ENCODE results near the gene XIRP2. TPM values are rescaled to one million over a fixed set of nuclear protein-coding genes. Genes with fewer than 3 reads are reported as not detected.

XIRP2 gene
- total and polyA plus RNA-seq, 2 of the 8 experiments (the other 6 are each of a cell fraction or from before 2014, with no cell fraction given), result 0.11 TPM; not detected in 1

DNA sequence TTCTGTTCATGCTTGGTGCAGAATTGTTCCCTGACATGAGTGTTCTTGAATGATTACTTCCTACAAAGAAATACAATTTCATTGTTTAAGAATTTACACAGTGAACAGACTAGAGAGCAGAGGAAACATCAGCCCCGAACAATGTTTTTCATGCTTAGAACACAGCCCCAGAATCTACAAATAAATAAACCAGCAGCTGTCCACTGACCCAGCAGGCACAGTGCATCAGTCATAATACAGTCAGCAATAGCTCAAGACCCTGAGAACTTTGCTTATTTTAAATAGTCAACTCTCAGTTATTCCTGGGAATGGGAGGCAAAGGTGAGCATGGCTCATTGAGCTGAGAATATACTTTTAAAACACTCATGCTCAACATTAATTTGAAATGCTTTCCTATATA, 38.4 kb downstream of the XIRP2 start:
- no peaks in the 10 kb centered on the region for H3K23me2 ChIP-seq (ENCODE audit: low read depth, low read length)
- 89% methylated on average over 1 of the region's 1 CpG; no CpG with 5 or more reads in 1 of the 2 experiments for WGBS, 2 experiments (ENCODE audit: extremely low coverage in 1 of 2, insufficient coverage in 1 of 2, insufficient read length in 1 of 2, insufficient replicate concordance in 2 of 2, low coverage in 1 of 2, low lambda C conversion rate in 2 of 2, missing lambda C conversion rate in 1 of 2)
- no peak for TF ChIP-seq GABPA (IDR thresholded peaks at IDR 0.05; ENCODE audit: borderline replicate concordance, insufficient read depth, low read length)
- TF ChIP-seq JUND (IDR thresholded peaks at IDR 0.05; ENCODE audit: low read length), result no peak
- TF ChIP-seq RBBP5 (IDR thresholded peaks at IDR 0.05; ENCODE audit: borderline replicate concordance, low read depth, low read length), result no peak
- no peak for TF ChIP-seq HDAC2 (IDR thresholded peaks at IDR 0.05; ENCODE audit: borderline replicate concordance in 1 of 2, low read depth in 2 of 2, low read length in 2 of 2)
- TF ChIP-seq, protein P1, sequence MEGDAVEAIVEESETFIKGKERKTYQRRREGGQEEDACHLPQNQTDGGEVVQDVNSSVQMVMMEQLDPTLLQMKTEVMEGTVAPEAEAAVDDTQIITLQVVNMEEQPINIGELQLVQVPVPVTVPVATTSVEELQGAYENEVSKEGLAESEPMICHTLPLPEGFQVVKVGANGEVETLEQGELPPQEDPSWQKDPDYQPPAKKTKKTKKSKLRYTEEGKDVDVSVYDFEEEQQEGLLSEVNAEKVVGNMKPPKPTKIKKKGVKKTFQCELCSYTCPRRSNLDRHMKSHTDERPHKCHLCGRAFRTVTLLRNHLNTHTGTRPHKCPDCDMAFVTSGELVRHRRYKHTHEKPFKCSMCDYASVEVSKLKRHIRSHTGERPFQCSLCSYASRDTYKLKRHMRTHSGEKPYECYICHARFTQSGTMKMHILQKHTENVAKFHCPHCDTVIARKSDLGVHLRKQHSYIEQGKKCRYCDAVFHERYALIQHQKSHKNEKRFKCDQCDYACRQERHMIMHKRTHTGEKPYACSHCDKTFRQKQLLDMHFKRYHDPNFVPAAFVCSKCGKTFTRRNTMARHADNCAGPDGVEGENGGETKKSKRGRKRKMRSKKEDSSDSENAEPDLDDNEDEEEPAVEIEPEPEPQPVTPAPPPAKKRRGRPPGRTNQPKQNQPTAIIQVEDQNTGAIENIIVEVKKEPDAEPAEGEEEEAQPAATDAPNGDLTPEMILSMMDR (IDR thresholded peaks at IDR 0.05; ENCODE audit: control extremely low read depth in 1 of 3, insufficient read depth in 1 of 3, low read depth in 1 of 3, low read length in 3 of 3), result no peak
- TF ChIP-seq SP2 (IDR thresholded peaks at IDR 0.05; ENCODE audit: low read length), result no peak
- no peak for TF ChIP-seq TAF7 (optimal IDR thresholded peaks at IDR 0.05; ENCODE audit: borderline replicate concordance, low read depth, low read length)
- no peak for TF ChIP-seq FOSL1 (IDR thresholded peaks at IDR 0.05; ENCODE audit: insufficient read depth, low read depth, low read length)
- no peak for TF ChIP-seq CBX5 (IDR thresholded peaks at IDR 0.05; ENCODE audit: low read depth, low read length)
- TF ChIP-seq NRF1 (IDR thresholded peaks at IDR 0.05; ENCODE audit: low read depth, low read length), result no peak
- no peak for TF ChIP-seq ASH2L (IDR thresholded peaks at IDR 0.05; ENCODE audit: low read length)
- TF ChIP-seq SP4 (IDR thresholded peaks at IDR 0.05; ENCODE audit: low read length), result no peak

More for the DNA sequence above, 38.4 kb downstream of the XIRP2 start:
- no peak overlapping the region for H3K4me2 ChIP-seq (ENCODE audit: insufficient read depth in 1 of 2, low read depth in 2 of 2, low read length in 2 of 2)
- no peak overlapping the region for H2BK20ac ChIP-seq (ENCODE audit: low read length)
- H2BK15ac ChIP-seq (ENCODE audit: low read length), result no peak overlapping the region
- H4K20me1 ChIP-seq (replicated peaks in 1 of 2; ENCODE audit: control insufficient read depth in 1 of 2, insufficient read depth in 2 of 2, low read length in 2 of 2), result no peaks in the 10 kb centered on the region
- ChIA-PET POLR2A (ENCODE audit: partially characterized antibody) (no interaction called here), CTCF (ENCODE audit: partially characterized antibody) (no interaction called here)
- no peak overlapping the region for H3K56ac ChIP-seq (replicated peaks; ENCODE audit: insufficient read length, low read depth, low read length)
- no peak for FAIRE-seq
- H3K9ac ChIP-seq (replicated peaks in 1 of 4; ENCODE audit: extremely low read depth in 1 of 4, low read depth in 3 of 4, low read length in 3 of 4), result no peak overlapping the region
- no peak overlapping the region for H4K91ac ChIP-seq (replicated peaks; ENCODE audit: insufficient read length, low read length)
- H2BK5ac ChIP-seq (ENCODE audit: low read depth, low read length), result no peak overlapping the region
- no peak overlapping the region for H3K14ac ChIP-seq (ENCODE audit: insufficient read length)
- no peak overlapping the region for H4K5ac ChIP-seq (ENCODE audit: insufficient read length, low read depth, low read length)
- H3K36me3 ChIP-seq (ENCODE audit: control insufficient read depth in 2 of 4, insufficient read depth in 4 of 4, low read length in 3 of 4), result no peaks in the 10 kb centered on the region
- no peak overlapping the region for H3K18ac ChIP-seq (ENCODE audit: extremely low read depth, low read length)
- no peak overlapping the region for H2BK120ac ChIP-seq (replicated peaks; ENCODE audit: low read depth, low read length)
- H3K79me2 ChIP-seq (ENCODE audit: control insufficient read depth in 1 of 2, insufficient read depth in 2 of 2, low read length in 2 of 2), result no peaks in the 10 kb centered on the region
- H2AFZ ChIP-seq (ENCODE audit: low read length), result no peak overlapping the region
- H3K4me1 ChIP-seq (replicated peaks in 1 of 4; ENCODE audit: control insufficient read depth in 3 of 4, insufficient read depth in 4 of 4, low read length in 3 of 4), result no peaks in the 10 kb centered on the region
- H2AK5ac ChIP-seq (ENCODE audit: low read depth, low read length), result no peak overlapping the region
- no peak overlapping the region for H2BK12ac ChIP-seq (ENCODE audit: low read depth, low read length)
- H3K9me3 ChIP-seq (ENCODE audit: insufficient read depth in 2 of 2, low read depth in 1 of 2, low read length in 1 of 2), result no peaks in the 10 kb centered on the region
- DNase-seq (ENCODE audit: low read depth in 1 of 2, low spot score in 2 of 2), result no peak
- no peaks in the 10 kb centered on the region for H3K27me3 ChIP-seq (replicated peaks in 1 of 4; ENCODE audit: control insufficient read depth in 3 of 4, extremely low read depth in 1 of 4, insufficient read depth in 3 of 4, low read length in 3 of 4)
- no peaks in the 10 kb centered on the region for H3K79me1 ChIP-seq (ENCODE audit: low read depth, low read length)
- no peak overlapping the region for H3K4me3 ChIP-seq (ENCODE audit: extremely low read depth in 1 of 4, insufficient read depth in 2 of 4, low read depth in 3 of 4, low read length in 4 of 4)
- no peak overlapping the region for H3K27ac ChIP-seq (ENCODE audit: low read depth, low read length)
- H3K4ac ChIP-seq (replicated peaks; ENCODE audit: insufficient read length, low read depth, low read length), result no peak overlapping the region
- no peak overlapping the region for H4K8ac ChIP-seq (ENCODE audit: extremely low read depth, insufficient read depth, low read length)
- H3K23ac ChIP-seq (ENCODE audit: insufficient read length), result no peak overlapping the region

Data from H1 (cell line).